H1 (cell line): ENCODE data around the gene DNASE1L1. TPM values are rescaled to one million over a fixed set of nuclear protein-coding genes. Genes with fewer than 3 reads are reported as not detected.

ENCODE experiments used
- CEBPB ChIP-seq: IDR thresholded peaks from 2 replicates; pipeline ENCODE4 v1.6.1; 2012; ENCODE audit warnings: low read depth, low read length
- CHD2 ChIP-seq: IDR thresholded peaks from 2 replicates; pipeline ENCODE4 v1.6.1; 2012; ENCODE audit warnings: low read length, improper control_type of control experiment
- HDAC6 ChIP-seq: IDR thresholded peaks from one replicate; pipeline ENCODE4 v1.7.1; 2012; ENCODE audit warnings: low read depth, mild to moderate bottlenecking, inconsistent platforms, low read length, moderate library complexity
- RFX5 ChIP-seq: IDR thresholded peaks from 2 replicates; pipeline ENCODE4 v1.6.1; 2011; ENCODE audit warnings: low read depth, low read length, improper control_type of control experiment, borderline replicate concordance
- TAF1 ChIP-seq: IDR thresholded peaks from 2 replicates; pipeline ENCODE4 v1.6.1; 2011; ENCODE audit warnings: mild to moderate bottlenecking, low read depth, low read length
- polyA plus RNA-seq, 7 experiments: library from polyadenylated mRNA; depleted of rRNA in 3 of 7; stranded (reverse) in 5 of 7; unstranded in 2 of 7; fragments of >200 nt in 5 of 7; fragments of 200-250 nt in 2 of 7; gene quantifications; 1 replicate in 5 of 7; 2 replicates in 1 of 7; 4 replicates in 1 of 7; pipeline versions ENCODE4 v1.2.1 to v1.2.3, GENCODE V29; 2011 to 2013; ENCODE audit warnings: missing spikeins in 2 of 7, mixed read lengths in 2 of 7
- total RNA-seq: library from RNA; stranded (reverse); fragmentation: NEBNext Ultra II Directional; extraction: Animal tissue kit (Norgen Biotek cat#: 25700); gene quantifications from 2 replicates; pipeline ENCODE4 v1.2.1, GENCODE V29; 2021
- TF ChIP-seq, protein P1 (sequence below): IDR thresholded peaks from 2 replicates; pipeline ENCODE4 v1.6.1; 2011; ENCODE audit warnings: low read depth, mild to moderate bottlenecking, low read length; ENCODE audit not compliant: insufficient read depth

Gene DNASE1L1
- total and polyA plus RNA-seq, 2 of the 8 experiments (the other 6 are each of a cell fraction or from before 2014, with no cell fraction given) = 8.7 to 30.0 TPM

DNA sequence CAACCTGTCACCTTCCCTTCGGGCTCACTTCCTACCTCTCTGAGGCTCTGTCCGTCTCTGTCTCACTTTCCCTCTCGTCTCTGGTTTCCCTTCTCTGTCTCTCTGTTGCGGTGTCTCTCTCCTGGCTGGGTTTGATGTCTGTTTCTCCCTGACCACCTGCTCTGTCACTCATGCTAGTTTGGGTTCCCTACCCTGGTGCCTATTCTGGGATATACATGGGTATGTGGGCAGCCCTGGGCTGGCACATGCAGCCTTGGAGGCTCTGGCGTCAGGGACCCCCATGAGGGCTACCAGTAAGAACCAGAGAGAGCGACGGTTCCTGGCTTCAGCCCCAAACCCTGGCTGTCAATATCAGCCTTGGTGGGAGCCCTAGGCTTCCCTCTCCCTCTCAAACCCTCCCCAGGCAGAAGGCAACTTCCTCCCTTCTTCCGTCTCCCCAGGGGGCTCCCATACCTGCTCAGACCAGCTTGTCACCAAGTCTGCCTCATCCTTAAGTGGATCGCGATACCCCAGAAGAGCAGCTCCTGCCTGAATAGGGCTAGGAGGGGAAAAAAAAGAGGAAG lies 314 bp downstream of the DNASE1L1 start (continued):
- TF ChIP-seq RFX5 (no peak), HDAC6 (no peak), CEBPB (no peak), TAF1 (no peak), CHD2 (no peak)
- TF ChIP-seq, protein P1, sequence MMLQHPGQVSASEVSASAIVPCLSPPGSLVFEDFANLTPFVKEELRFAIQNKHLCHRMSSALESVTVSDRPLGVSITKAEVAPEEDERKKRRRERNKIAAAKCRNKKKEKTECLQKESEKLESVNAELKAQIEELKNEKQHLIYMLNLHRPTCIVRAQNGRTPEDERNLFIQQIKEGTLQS = no peak
